ENCODE data around the gene TRIM25.

The TRIM25 gene

GRCh38 chr17:56914581-56915273, 878 bp upstream of the TRIM25 start:
- Histone ChIP-seq H3K4me3 (ENCODE audit: low read depth, low read length) (peak overlapping the region; percentile 92), H3K27ac (ENCODE audit: extremely low read depth, low read depth, low read length) (no peak overlapping the region; the same call in 1 of the 2 replicates), H3K4me1 (ENCODE audit: control insufficient read depth, insufficient read depth, low read length) (peaks cover 4% of the 10 kb centered on the region), H3K36me3 (ENCODE audit: control insufficient read depth in 2 of 2, insufficient read depth in 1 of 2, low read length in 2 of 2) (peaks cover 0 to 15% of the 10 kb centered on the region in 2 experiments; a peak in 2 of 3 replicates), H3K9me3 (ENCODE audit: control insufficient read depth, insufficient read depth, low read depth, low read length) (no peaks in the 10 kb centered on the region)
- POLR2A ChIA-PET, result interaction anchor here (0.6 to 1.9 kb wide), 28 partner anchors 9 to 757 kb away, joined by 3 to 13 read pairs (median 4); partner anchors contain the start of genes AKAP1, NOG and SCPEP1
- TF ChIP-seq ZNF610 (tag by site-specific recombination; IDR thresholded peaks at IDR 0.05; ENCODE audit: borderline replicate concordance) (no peak), ZNF600 (tag by site-specific recombination; IDR thresholded peaks at IDR 0.05) (0 out of 2 replicates have a peak, but pooled peaks have one; percentile 12), ZNF596 (tag by site-specific recombination; IDR thresholded peaks at IDR 0.05) (peak; percentile 99), ZNF2 (tag by site-specific recombination; IDR thresholded peaks at IDR 0.05) (0 out of 2 replicates have a peak, but pooled peaks have one; percentile 18), ZNF366 (tag by site-specific recombination; conservative IDR thresholded peaks at IDR 0.05) (peak; percentile 66), PRDM1 (tag by site-specific recombination; IDR thresholded peaks at IDR 0.05) (0 out of 2 replicates have a peak, but pooled peaks have one; percentile 16)
- TF ChIP-seq, protein P1, sequence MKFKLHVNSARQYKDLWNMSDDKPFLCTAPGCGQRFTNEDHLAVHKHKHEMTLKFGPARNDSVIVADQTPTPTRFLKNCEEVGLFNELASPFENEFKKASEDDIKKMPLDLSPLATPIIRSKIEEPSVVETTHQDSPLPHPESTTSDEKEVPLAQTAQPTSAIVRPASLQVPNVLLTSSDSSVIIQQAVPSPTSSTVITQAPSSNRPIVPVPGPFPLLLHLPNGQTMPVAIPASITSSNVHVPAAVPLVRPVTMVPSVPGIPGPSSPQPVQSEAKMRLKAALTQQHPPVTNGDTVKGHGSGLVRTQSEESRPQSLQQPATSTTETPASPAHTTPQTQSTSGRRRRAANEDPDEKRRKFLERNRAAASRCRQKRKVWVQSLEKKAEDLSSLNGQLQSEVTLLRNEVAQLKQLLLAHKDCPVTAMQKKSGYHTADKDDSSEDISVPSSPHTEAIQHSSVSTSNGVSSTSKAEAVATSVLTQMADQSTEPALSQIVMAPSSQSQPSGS (tag by site-specific recombination; IDR thresholded peaks at IDR 0.05; ENCODE audit: low read depth), result no peak
- TF ChIP-seq, protein P2, sequence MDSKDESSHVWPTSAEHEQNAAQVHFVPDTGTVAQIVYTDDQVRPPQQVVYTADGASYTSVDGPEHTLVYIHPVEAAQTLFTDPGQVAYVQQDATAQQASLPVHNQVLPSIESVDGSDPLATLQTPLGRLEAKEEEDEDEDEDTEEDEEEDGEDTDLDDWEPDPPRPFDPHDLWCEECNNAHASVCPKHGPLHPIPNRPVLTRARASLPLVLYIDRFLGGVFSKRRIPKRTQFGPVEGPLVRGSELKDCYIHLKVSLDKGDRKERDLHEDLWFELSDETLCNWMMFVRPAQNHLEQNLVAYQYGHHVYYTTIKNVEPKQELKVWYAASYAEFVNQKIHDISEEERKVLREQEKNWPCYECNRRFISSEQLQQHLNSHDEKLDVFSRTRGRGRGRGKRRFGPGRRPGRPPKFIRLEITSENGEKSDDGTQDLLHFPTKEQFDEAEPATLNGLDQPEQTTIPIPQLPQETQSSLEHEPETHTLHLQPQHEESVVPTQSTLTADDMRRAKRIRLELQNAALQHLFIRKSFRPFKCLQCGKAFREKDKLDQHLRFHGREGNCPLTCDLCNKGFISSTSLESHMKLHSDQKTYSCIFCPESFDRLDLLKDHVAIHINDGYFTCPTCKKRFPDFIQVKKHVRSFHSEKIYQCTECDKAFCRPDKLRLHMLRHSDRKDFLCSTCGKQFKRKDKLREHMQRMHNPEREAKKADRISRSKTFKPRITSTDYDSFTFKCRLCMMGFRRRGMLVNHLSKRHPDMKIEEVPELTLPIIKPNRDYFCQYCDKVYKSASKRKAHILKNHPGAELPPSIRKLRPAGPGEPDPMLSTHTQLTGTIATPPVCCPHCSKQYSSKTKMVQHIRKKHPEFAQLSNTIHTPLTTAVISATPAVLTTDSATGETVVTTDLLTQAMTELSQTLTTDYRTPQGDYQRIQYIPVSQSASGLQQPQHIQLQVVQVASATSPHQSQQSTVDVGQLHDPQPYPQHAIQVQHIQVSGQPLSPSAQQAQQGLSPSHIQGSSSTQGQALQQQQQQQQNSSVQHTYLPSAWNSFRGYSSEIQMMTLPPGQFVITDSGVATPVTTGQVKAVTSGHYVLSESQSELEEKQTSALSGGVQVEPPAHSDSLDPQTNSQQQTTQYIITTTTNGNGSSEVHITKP (tag by site-specific recombination; IDR thresholded peaks at IDR 0.05), result peak; percentile 95
- CTCF ChIA-PET, result interaction anchor here (0.8 to 0.9 kb wide), 2 partner anchors 13 to 25 kb away, joined by 3 read pairs; no protein-coding TSS in a partner anchor

GRCh38 chr17:56913353-56913866, 439 bp downstream of the TRIM25 start:
- Histone ChIP-seq H3K4me3 (ENCODE audit: low read depth, low read length) (peak overlapping the region; percentile 92), H3K36me3 (ENCODE audit: control insufficient read depth in 2 of 2, insufficient read depth in 1 of 2, low read length in 2 of 2) (peaks cover 0 to 24% of the 10 kb centered on the region in 2 experiments; a peak in 2 of 3 replicates), H3K4me1 (ENCODE audit: control insufficient read depth, insufficient read depth, low read length) (peaks cover 4% of the 10 kb centered on the region), H3K27ac (ENCODE audit: extremely low read depth, low read depth, low read length) (peak overlapping the region; percentile 75), H3K9me3 (ENCODE audit: control insufficient read depth, insufficient read depth, low read depth, low read length) (no peaks in the 10 kb centered on the region)
- CTCF ChIA-PET, result interaction anchor here (0.6 to 0.9 kb wide), 2 partner anchors 18 to 26 kb away, joined by 3 read pairs; no protein-coding TSS in a partner anchor
- POLR2A ChIA-PET, result interaction anchor here (0.6 to 1.9 kb wide), 38 partner anchors 9 to 834 kb away, joined by 3 to 13 read pairs (median 4); partner anchors contain the start of genes NOG and SCPEP1
- TF ChIP-seq ZNF76 (tag by site-specific recombination; IDR thresholded peaks at IDR 0.05; ENCODE audit: borderline replicate concordance, low read depth), result peak; percentile 51; the same call in 1 of the 2 replicates
- TF ChIP-seq YY2 (tag by site-specific recombination; IDR thresholded peaks at IDR 0.05), result peak; percentile 54; the same call in 1 of the 2 replicates
- peak; percentile 56; the same call in 1 of the 2 replicates for TF ChIP-seq CTCF (tag by site-specific recombination; IDR thresholded peaks at IDR 0.05)
- peak; percentile 12; the same call in 1 of the 2 replicates for TF ChIP-seq ZSCAN4 (tag by site-specific recombination; IDR thresholded peaks at IDR 0.05)
- peak; percentile 98 for TF ChIP-seq ZNF335 (tag by site-specific recombination; conservative IDR thresholded peaks at IDR 0.05)
- TF ChIP-seq ZNF830 (tag by site-specific recombination; IDR thresholded peaks at IDR 0.05; ENCODE audit: low read depth), result no peak
- 0 out of 2 replicates have a peak, but pooled peaks have one; percentile 34 for TF ChIP-seq REPIN1 (tag by site-specific recombination; IDR thresholded peaks at IDR 0.05; ENCODE audit: low read depth)
- no peak for TF ChIP-seq KLF8 (tag by site-specific recombination; IDR thresholded peaks at IDR 0.05)
- no peak for TF ChIP-seq ZNF223 (tag by site-specific recombination; IDR thresholded peaks at IDR 0.05)
- peak; percentile 100 for TF ChIP-seq SCRT2 (tag by site-specific recombination; IDR thresholded peaks at IDR 0.05)
- TF ChIP-seq, protein P3, sequence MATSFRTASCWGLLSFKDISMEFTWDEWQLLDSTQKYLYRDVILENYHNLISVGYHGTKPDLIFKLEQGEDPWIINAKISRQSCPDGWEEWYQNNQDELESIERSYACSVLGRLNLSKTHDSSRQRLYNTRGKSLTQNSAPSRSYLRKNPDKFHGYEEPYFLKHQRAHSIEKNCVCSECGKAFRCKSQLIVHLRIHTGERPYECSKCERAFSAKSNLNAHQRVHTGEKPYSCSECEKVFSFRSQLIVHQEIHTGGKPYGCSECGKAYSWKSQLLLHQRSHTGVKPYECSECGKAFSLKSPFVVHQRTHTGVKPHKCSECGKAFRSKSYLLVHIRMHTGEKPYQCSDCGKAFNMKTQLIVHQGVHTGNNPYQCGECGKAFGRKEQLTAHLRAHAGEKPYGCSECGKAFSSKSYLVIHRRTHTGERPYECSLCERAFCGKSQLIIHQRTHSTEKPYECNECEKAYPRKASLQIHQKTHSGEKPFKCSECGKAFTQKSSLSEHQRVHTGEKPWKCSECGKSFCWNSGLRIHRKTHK (tag by site-specific recombination; IDR thresholded peaks at IDR 0.05), result no peak
- TF ChIP-seq HOXC10 (CRISPR knock-in tag; IDR thresholded peaks at IDR 0.05), result 0 out of 2 replicates have a peak, but pooled peaks have one; percentile 11
- peak; percentile 43 for TF ChIP-seq ZIC2 (tag by site-specific recombination; IDR thresholded peaks at IDR 0.05)
